OCI-LY3 (cell line): ENCODE measurements around the gene EMB.
"Not testable (repeated sequence)": the region's sequence is repeated elsewhere in the genome, so short reads cannot be mapped to it uniquely, and the experiment has no call there.

ENCODE experiments used
- H2AFZ ChIP-seq: fragments of 200-600, 300-600 bp; shearing (Covaris generic); 2 replicates; pipeline ENCODE4 v1.6.0; 2014; ENCODE audit warnings: antibody characterized with exemption, low read depth, low read length
- H3K27ac ChIP-seq: fragments of 200-600, 300-600 bp; sonication (generic); 2 replicates; pipeline ENCODE4 v1.5.1; 2014; ENCODE audit warnings: mild to moderate bottlenecking, low read length, moderate library complexity, mixed read lengths
- H3K27me3 ChIP-seq: fragments of 200-600, 300-600 bp; sonication (generic); 2 replicates; pipeline ENCODE4 v1.6.1; 2014; ENCODE audit warnings: low read depth, low read length, mixed read lengths
- H3K36me3 ChIP-seq: fragments of 200-600, 300-600 bp; sonication (generic); replicated peaks from 2 replicates; pipeline ENCODE3; 2014; ENCODE audit warnings: low read depth, low read length, mixed read lengths
- H3K4me1 ChIP-seq: fragments of 300-600, 200-600 bp; sonication (generic); 2 replicates; pipeline ENCODE4 v1.6.1; 2014; ENCODE audit warnings: low read length, mixed read lengths
- H3K4me2 ChIP-seq: fragments of 200-600, 300-600 bp; sonication (generic); 2 replicates; pipeline ENCODE4 v1.6.1; 2014; ENCODE audit warnings: low read length, mixed read lengths
- H3K4me3 ChIP-seq: fragments of 300-600, 200-600 bp; sonication (generic); 2 replicates; pipeline ENCODE4 v1.5.1; 2014; ENCODE audit warnings: antibody characterized with exemption, mild to moderate bottlenecking, low read length, moderate library complexity
- H3K79me2 ChIP-seq: fragments of 300-600, 200-600 bp; shearing (Covaris generic); 2 replicates; pipeline ENCODE4 v1.6.1; 2014; ENCODE audit warnings: mild to moderate bottlenecking, low read length, mixed read lengths
- H3K9ac ChIP-seq: fragments of 300-600, 200-600 bp; shearing (Covaris generic); 2 replicates; pipeline ENCODE4 v1.6.0; 2014; ENCODE audit warnings: mild to moderate bottlenecking, low read length, moderate library complexity
- H3K9me3 ChIP-seq: fragments of 200-600, 300-600 bp; shearing (Covaris generic); 2 replicates; pipeline ENCODE4 v1.6.1; 2014; ENCODE audit warnings: low read length, mixed read lengths; ENCODE audit not compliant: insufficient read depth
- H4K20me1 ChIP-seq: fragments of 200-600, 300-600 bp; sonication (generic); 2 replicates; pipeline ENCODE4 v1.6.1; 2016; ENCODE audit warnings: low read length, mixed read lengths; ENCODE audit not compliant: insufficient read depth
- EZH2phosphoT487 ChIP-seq: fragments of 200-600 bp; shearing (Covaris generic); IDR thresholded peaks from 2 replicates; pipeline ENCODE4 v1.6.1; 2018; ENCODE audit warnings: antibody characterized with exemption, mixed run types, low read depth
- TF ChIP-seq, protein P1 (sequence below): fragments of 200-600, 300-600 bp; sonication (generic); IDR thresholded peaks from 2 replicates; pipeline ENCODE4 v1.5.1; 2014; ENCODE audit warnings: antibody characterized with exemption, low read length, low read depth

Gene EMB

DNA sequence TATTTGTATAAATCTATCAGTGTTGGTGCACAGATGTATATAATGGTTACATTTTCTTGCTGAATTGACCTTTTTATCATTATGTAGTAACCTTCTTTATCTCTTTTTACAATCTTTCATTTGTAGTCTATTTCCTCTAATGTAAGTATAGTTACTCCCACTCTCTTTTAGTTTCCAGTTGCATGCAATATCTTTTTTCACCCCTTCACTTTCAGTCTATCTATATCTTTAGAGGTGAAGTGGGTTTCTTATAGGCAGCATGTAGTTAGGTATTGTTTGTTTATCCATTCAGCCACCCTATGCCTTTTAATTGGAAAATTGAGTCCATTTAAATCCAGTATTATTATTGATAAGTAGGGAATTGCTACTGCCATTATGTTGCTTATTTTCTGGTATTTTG lies 6.1 kb upstream of the EMB start:
- H3K27ac ChIP-seq, result no peak overlapping the region

DNA sequence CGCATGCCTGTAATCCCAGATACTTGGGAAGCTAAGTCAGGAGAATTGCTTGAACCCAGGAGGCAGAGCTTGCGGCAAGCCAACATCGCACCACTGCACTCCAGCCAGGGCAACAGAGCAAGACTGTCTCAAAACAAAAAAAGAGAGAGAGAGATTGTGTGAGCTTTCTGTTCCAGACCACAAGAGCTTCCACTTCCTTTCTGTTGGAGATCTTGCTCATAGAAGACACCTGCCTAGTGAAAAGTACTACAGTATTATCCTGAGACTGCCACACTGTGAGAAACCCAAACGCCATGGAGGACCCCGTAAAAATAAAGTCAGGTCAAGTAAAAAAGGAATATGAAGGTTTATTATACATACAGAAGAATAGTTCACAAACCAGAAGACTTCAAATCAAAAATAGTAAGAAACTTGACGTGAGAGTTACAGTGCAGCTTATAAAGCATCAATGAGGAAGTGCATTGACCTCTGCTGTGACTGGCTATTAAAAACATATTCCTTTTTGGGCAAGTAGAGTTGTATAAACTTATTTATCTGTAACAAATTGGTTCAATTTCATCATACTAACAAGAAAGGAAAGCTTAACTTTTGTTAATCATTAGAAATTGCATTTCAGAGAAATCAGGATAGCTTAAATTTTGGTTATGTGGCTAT lies 4.3 kb upstream of the EMB start:
- peaks cover 6% of the 10 kb centered on the region; the same call in 1 of the 2 replicates for H3K79me2 ChIP-seq
- peak overlapping the region; percentile 73 for H3K4me2 ChIP-seq
- H3K4me3 ChIP-seq, result peak overlapping the region; percentile 60
- H3K9ac ChIP-seq, result peak overlapping the region; percentile 46; the same call in 1 of the 2 replicates
- H3K27ac ChIP-seq, result peak overlapping the region; percentile 81
- peak overlapping the region; percentile 63; the same call in 1 of the 2 replicates for H2AFZ ChIP-seq
- H3K27me3 ChIP-seq, result no peaks in the 10 kb centered on the region
- TF ChIP-seq, protein P1, sequence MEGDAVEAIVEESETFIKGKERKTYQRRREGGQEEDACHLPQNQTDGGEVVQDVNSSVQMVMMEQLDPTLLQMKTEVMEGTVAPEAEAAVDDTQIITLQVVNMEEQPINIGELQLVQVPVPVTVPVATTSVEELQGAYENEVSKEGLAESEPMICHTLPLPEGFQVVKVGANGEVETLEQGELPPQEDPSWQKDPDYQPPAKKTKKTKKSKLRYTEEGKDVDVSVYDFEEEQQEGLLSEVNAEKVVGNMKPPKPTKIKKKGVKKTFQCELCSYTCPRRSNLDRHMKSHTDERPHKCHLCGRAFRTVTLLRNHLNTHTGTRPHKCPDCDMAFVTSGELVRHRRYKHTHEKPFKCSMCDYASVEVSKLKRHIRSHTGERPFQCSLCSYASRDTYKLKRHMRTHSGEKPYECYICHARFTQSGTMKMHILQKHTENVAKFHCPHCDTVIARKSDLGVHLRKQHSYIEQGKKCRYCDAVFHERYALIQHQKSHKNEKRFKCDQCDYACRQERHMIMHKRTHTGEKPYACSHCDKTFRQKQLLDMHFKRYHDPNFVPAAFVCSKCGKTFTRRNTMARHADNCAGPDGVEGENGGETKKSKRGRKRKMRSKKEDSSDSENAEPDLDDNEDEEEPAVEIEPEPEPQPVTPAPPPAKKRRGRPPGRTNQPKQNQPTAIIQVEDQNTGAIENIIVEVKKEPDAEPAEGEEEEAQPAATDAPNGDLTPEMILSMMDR, result no peak
- no peak for TF ChIP-seq EZH2phosphoT487
- peaks cover 29% of the 10 kb centered on the region for H3K4me1 ChIP-seq
- no peaks in the 10 kb centered on the region for H3K36me3 ChIP-seq
- no peaks in the 10 kb centered on the region for H4K20me1 ChIP-seq
- no peaks in the 10 kb centered on the region for H3K9me3 ChIP-seq

More for the DNA sequence above, 6.1 kb upstream of the EMB start:
- no peak overlapping the region for H3K9ac ChIP-seq
- TF ChIP-seq, protein P1, result no peak
- no peak for TF ChIP-seq EZH2phosphoT487
- no peaks in the 10 kb centered on the region for H3K79me2 ChIP-seq
- H3K36me3 ChIP-seq, result no peaks in the 10 kb centered on the region
- no peaks in the 10 kb centered on the region for H3K27me3 ChIP-seq
- H3K9me3 ChIP-seq, result no peaks in the 10 kb centered on the region
- no peak overlapping the region for H2AFZ ChIP-seq
- no peaks in the 10 kb centered on the region for H4K20me1 ChIP-seq
- no peak overlapping the region for H3K4me2 ChIP-seq
- H3K4me1 ChIP-seq, result peaks cover 25% of the 10 kb centered on the region
- H3K4me3 ChIP-seq, result no peak overlapping the region

DNA sequence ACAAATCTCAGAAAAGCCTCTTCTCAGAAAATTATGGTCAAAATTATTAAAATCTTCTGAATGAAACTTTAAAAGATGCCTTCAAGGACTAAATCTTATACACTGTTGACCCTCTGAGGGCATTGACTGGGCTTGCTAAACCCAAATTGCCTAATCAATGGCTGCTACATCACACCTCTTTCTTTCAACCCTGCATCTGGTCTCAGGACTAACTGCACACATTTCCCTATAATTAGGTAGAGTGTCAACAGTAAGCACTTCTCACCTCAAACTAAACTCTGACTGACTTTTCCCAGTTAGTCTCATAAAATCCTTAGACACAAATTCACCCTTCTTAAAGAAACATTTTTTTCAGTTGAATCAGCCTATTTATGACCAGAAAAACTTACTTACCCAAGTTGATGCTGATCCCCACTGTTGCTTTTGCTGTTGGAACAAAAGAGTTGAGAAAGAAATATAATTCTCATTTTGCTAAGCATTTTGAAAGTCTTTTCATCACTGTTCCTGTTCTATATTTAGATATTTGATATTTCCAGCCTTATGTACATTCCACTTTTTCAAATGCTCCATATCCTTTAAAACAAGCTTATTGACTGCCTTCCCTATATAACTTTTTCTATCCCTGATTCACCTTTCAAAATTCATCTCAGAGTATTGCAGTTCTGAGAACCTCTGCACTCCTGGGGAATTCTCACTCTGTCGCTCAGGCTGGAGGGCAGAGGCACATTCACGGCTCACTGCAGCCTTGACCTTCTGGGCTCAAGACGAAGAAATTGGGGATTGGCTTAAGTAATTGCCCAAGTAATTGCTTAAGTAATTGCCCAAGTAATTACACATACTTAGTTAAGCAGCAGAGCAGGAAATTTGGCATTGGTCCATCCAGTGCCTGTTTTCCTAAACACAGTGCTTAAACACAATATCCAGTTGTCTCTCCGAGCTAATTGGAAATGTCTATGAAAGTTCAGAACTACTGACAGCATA lies 1.8 kb upstream of the EMB start:
- peak overlapping the region; percentile 91 for H3K9ac ChIP-seq
- H3K4me2 ChIP-seq, result peak overlapping the region; percentile 74
- not testable (repeated sequence) for H3K9me3 ChIP-seq, H4K20me1 ChIP-seq, H3K36me3 ChIP-seq, H2AFZ ChIP-seq, H3K27me3 ChIP-seq
- peak overlapping the region; percentile 94 for H3K4me3 ChIP-seq
- 0 out of 2 replicates have a peak overlapping the region, but pooled peaks have one; percentile 85 for H3K27ac ChIP-seq
- peaks cover 36% of the 10 kb centered on the region for H3K4me1 ChIP-seq
- H3K79me2 ChIP-seq, result peaks cover 13% of the 10 kb centered on the region

DNA sequence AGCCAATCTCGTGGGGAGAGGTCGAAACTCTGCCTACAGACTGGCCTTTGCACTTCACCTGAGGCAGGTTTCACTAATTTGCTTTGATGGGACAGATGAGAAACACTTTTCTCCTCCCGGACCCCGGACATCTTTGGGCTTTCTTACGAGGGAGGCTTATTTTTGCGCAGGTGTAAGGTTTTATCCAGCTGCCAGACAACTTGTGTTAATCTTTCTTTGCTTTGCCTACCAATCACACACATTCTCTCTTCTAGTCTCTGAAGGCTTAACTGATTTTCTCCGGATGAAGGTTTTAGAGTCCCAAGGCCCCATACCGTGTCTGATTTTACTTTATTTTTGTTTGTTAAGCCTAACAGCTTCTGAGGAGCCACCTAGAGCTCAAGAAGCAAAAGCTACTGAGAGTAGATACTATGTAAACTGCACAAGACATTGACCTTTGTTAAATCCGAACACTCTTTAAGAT lies 436 bp upstream of the EMB start:
- Histone ChIP-seq H3K4me3 (peak overlapping the region; percentile 94), H3K36me3 (no peaks in the 10 kb centered on the region), H3K9me3 (no peaks in the 10 kb centered on the region), H3K27ac (peak overlapping the region; percentile 85), H2AFZ (peak overlapping the region; percentile 79; the same call in 1 of the 2 replicates), H3K4me2 (peak overlapping the region; percentile 74), H3K27me3 (no peaks in the 10 kb centered on the region), H3K4me1 (peaks cover 36% of the 10 kb centered on the region), H3K79me2 (peaks cover 13% of the 10 kb centered on the region), H3K9ac (peak overlapping the region; percentile 91), H4K20me1 (no peaks in the 10 kb centered on the region)
- no peak for TF ChIP-seq EZH2phosphoT487
- TF ChIP-seq, protein P1, result no peak
